ENCODE results near the gene NGRN. TPM values are rescaled to one million over a fixed set of nuclear protein-coding genes. Genes with fewer than 3 reads are reported as not detected.

The NGRN gene
- total RNA-seq, 1 experiment from 2014 or later = 114 TPM

DNA sequence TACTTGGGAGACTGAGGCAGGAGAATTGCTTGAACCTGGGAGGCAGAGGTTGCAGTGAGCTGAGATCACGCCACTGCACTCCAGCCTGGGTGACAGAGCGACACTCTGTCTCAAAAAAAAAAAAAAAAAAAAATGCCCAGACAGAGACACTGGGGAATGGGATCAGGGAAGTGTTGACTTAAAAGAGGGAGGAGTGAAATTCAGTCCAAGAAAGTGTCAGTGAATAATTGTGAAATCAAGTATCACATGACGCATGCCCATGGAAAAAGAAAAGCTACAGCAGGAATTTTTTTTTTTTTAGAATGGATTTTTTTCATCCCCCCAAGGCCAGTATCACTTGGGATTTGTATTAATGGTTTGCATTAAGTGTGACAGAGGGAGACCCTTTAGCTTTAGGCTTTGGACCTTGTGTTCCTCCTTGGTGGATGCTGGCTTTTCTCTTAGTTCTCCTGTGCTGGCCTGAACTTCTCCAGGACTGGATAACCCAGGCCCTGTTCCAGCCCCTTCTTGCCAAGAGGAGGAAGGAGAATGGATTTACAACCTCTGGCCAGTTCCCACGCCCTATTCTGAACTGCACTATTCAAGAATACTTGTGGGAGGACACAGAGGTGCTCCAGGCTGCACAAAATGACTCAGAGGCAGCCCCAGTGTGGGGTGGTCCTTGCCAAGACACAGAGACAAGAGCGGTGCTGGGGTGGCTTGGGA is 50.0 kb downstream of the NGRN start:
- H3K4me1 Mint-ChIP-seq (ENCODE audit: low read depth, unreplicated experiment) = peaks cover 17% of the 10 kb centered on the region
- BruUV-seq (replicated peaks) = no TSS peak
- TF ChIP-seq, protein P1, sequence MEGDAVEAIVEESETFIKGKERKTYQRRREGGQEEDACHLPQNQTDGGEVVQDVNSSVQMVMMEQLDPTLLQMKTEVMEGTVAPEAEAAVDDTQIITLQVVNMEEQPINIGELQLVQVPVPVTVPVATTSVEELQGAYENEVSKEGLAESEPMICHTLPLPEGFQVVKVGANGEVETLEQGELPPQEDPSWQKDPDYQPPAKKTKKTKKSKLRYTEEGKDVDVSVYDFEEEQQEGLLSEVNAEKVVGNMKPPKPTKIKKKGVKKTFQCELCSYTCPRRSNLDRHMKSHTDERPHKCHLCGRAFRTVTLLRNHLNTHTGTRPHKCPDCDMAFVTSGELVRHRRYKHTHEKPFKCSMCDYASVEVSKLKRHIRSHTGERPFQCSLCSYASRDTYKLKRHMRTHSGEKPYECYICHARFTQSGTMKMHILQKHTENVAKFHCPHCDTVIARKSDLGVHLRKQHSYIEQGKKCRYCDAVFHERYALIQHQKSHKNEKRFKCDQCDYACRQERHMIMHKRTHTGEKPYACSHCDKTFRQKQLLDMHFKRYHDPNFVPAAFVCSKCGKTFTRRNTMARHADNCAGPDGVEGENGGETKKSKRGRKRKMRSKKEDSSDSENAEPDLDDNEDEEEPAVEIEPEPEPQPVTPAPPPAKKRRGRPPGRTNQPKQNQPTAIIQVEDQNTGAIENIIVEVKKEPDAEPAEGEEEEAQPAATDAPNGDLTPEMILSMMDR (IDR thresholded peaks at IDR 0.05; ENCODE audit: unreplicated experiment) = no peak
- CTCF ChIA-PET = interaction anchor here (0.6 to 0.7 kb wide), 3 partner anchors 165 to 256 kb away, joined by 3 to 4 read pairs (median 3); no protein-coding TSS in a partner anchor
- no peak for DNase-seq
- intact Hi-C loops (cut with micrococcal nuclease; ENCODE audit: unreplicated experiment) = no loop called here
- H3K4me3 Mint-ChIP-seq (ENCODE audit: low read depth, unreplicated experiment) = no peak overlapping the region
- peaks cover 17% of the 10 kb centered on the region for H3K27me3 Mint-ChIP-seq (ENCODE audit: unreplicated experiment)
- no peaks in the 10 kb centered on the region for H3K36me3 Mint-ChIP-seq (ENCODE audit: insufficient read depth, unreplicated experiment)
- H3K27ac Mint-ChIP-seq (ENCODE audit: unreplicated experiment) = no peak overlapping the region
- H3K9me3 Mint-ChIP-seq (ENCODE audit: low read depth, unreplicated experiment) = no peaks in the 10 kb centered on the region

GRCh38 chr15:90316139-90316538 is 50.7 kb downstream of the NGRN start:
- Mint-ChIP-seq H3K9me3 (ENCODE audit: low read depth, unreplicated experiment) (no peaks in the 10 kb centered on the region), H3K27me3 (ENCODE audit: unreplicated experiment) (peaks cover 17% of the 10 kb centered on the region), H3K4me3 (ENCODE audit: low read depth, unreplicated experiment) (no peak overlapping the region), H3K27ac (ENCODE audit: unreplicated experiment) (no peak overlapping the region), H3K36me3 (ENCODE audit: insufficient read depth, unreplicated experiment) (no peaks in the 10 kb centered on the region), H3K4me1 (ENCODE audit: low read depth, unreplicated experiment) (peaks cover 21% of the 10 kb centered on the region)
- no TSS peak for BruUV-seq (replicated peaks)
- intact Hi-C loops (cut with micrococcal nuclease; ENCODE audit: unreplicated experiment) = no loop called here
- DNase-seq = no peak
- CTCF ChIA-PET = interaction anchor here (0.7 kb wide), 1 partner anchor 193 kb away, joined by 3 read pairs; no protein-coding TSS in a partner anchor
- TF ChIP-seq, protein P1 (IDR thresholded peaks at IDR 0.05; ENCODE audit: unreplicated experiment) = no peak

DNA sequence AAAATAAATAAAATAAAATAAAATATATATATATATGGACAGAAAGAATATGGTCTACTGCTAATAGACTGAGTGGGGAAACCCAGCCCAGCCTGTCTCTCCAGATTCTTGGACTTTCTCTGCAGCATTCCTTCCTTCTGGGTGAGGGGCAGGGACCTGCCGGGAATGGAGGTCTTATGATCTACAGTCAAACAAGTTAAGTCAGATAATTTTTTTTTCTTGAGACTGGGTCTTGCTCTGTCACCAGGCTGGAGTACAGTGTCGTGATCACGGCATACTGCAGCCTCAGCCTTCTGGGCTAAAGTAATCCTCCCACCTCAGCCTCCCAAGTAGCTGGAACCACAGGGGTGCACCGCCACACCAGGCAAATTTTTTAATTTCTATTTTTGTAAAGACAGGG is 53.1 kb downstream of the NGRN start:
- DNase-seq = no peak
- Mint-ChIP-seq H3K4me1 (ENCODE audit: low read depth, unreplicated experiment) (peaks cover 21% of the 10 kb centered on the region), H3K9me3 (ENCODE audit: low read depth, unreplicated experiment) (no peaks in the 10 kb centered on the region), H3K27ac (ENCODE audit: unreplicated experiment) (no peak overlapping the region), H3K4me3 (ENCODE audit: low read depth, unreplicated experiment) (no peak overlapping the region), H3K27me3 (ENCODE audit: unreplicated experiment) (no peaks in the 10 kb centered on the region), H3K36me3 (ENCODE audit: insufficient read depth, unreplicated experiment) (no peaks in the 10 kb centered on the region)
- TF ChIP-seq, protein P1 (IDR thresholded peaks at IDR 0.05; ENCODE audit: unreplicated experiment) = no peak
- intact Hi-C loops (cut with micrococcal nuclease; ENCODE audit: unreplicated experiment) = no loop called here
- BruUV-seq (replicated peaks) = no TSS peak
- CTCF ChIA-PET = interaction anchor here (0.7 to 2.5 kb wide), 3 partner anchors 44 to 1251 kb away, joined by 6 to 23 read pairs (median 9); no protein-coding TSS in a partner anchor

- peak overlapping the region; percentile 7 for H3K4me3 Mint-ChIP-seq (ENCODE audit: low read depth, unreplicated experiment)
- BruUV-seq (replicated peaks) = no TSS peak
- no peaks in the 10 kb centered on the region for H3K9me3 Mint-ChIP-seq (ENCODE audit: low read depth, unreplicated experiment)
- H3K36me3 Mint-ChIP-seq (ENCODE audit: insufficient read depth, unreplicated experiment) = no peaks in the 10 kb centered on the region
- TF ChIP-seq, protein P1 (IDR thresholded peaks at IDR 0.05; ENCODE audit: unreplicated experiment) = peak; percentile 97
- H3K27me3 Mint-ChIP-seq (ENCODE audit: unreplicated experiment) = no peaks in the 10 kb centered on the region
- intact Hi-C loops (cut with micrococcal nuclease; ENCODE audit: unreplicated experiment) = loop anchor here (1.0 to 10.0 kb wide), 3 partner anchors 82 to 285 kb away; no protein-coding TSS in a partner anchor
- H3K27ac Mint-ChIP-seq (ENCODE audit: unreplicated experiment) = peak overlapping the region; percentile 34
- peaks cover 21% of the 10 kb centered on the region for H3K4me1 Mint-ChIP-seq (ENCODE audit: low read depth, unreplicated experiment)
- CTCF ChIA-PET = interaction anchor here (0.6 to 2.5 kb wide), 18 partner anchors 11 to 177 kb away, joined by 3 to 23 read pairs (median 4); partner anchors contain the start of genes IQGAP1 and ZNF774
- DNase-seq = peak; percentile 84
Observed at GRCh38 chr15:90320062-90320884, 54.8 kb downstream of the NGRN start.

Measured in Calu3 (cell line).